GM21528 (cell line): Measurements from ENCODE around the gene SH3GLB1.

Experiments used
- ATAC-seq: cut with Tn5 transposase; IDR thresholded peaks from one replicate; pipeline ENCODE4 v1.9.1; 2021; ENCODE audit warnings: mild to moderate bottlenecking, moderate library complexity; ENCODE audit not compliant: unreplicated experiment, low FRiP score

SH3GLB1 gene

DNA sequence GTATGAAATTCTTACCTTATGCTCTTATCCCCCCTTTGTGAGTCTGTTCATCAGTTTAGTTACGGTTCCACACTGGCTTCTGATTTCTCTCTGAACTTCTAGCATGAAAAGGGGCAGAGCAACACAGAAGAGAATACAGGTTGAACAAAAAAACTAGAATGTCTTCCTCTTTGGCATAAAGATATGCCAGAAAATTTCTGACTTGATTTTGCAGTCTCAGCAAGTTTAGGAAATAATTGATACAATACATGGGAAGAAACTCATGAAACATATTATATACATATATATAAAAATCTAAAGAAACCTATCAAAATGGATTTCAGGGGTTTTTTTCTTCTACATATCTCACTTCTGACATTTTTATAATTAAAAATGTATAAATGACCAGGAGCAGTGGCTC, 27.0 kb downstream of the SH3GLB1 start:
- ATAC-seq = no peak

DNA sequence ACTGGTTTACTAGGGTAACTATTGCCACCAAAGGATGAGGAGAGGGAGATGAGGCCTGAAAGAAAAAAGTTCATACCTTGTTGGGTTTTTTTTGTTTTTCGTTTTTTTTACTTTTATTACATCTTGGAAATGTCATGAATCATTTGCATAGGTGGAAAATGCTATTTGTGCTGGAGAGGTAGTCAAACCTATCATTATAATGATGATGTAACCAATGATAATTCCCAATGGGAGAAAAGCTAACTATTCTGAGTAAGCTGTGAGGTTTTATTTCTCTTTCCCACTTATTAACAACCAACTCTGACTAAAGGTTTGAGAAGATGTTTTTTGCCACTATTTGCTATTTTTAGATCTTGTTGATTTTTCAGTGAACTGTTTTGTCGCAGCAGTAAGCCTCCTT, 29.0 kb downstream of the SH3GLB1 start:
- ATAC-seq = no peak

DNA sequence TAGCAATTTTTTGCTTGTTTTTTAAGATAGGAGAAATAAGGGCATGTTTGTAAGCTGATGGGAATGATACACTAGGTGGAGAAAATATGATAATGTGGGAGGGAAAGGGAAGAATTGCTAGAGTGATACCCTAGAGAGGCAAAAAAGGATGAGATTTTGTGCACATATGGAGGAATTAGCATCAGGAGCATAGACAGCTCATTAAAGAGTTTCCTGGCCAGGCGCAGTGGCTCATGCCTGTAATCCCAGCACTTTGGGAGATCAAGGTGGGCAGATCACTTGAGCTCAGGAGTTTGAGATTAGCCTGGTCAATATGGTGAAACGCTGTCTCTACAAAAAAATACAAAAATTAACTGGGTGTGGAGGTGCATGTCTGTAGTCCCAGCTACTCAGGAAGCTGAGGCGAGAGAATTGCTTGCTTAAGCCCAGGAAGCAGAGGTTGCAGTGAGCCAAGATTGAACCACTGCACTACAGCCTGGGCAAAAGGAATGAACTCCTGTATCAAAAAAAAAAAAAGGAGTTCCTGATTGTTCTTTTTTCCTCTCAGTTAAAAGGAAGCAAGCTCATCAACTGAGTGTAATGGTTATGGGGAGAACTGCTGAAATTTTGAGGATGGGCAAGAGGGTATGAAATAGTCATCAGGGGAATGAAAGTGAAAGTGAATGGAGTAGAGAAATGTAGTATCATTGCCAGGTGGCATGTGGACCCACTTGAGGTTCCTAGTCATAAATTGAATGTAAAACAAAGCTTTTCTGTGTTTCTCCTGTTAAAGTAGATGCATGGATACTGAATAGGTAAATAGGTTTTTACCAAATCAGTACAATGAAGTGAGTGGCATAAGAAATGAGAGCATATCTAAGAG, 35.5 kb downstream of the SH3GLB1 start:
- ATAC-seq = peak; percentile 72

DNA sequence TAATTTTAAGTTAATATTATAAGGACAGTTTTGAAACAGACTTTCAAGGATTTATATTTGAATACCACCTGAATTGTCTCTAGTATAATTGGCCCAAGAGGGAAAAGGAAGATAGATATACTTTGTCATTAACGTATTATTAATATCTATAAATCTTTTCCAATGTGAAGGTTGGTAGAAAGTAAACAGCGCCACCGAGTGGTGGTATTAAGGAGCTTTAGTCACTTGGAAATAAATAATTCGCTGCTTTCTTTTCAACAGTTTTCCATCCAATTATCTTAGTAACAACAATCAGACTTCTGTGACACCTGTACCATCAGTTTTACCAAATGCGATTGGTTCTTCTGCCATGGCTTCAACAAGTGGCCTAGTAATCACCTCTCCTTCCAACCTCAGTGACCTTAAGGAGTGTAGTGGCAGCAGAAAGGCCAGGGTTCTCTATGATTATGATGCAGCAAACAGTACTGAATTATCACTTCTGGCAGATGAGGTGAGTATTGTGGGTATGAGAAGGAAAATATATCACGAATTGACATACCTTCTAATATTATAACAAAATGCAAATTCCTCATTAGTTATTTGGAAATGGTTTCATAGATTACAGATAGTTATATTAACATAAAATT, 37.7 kb downstream of the SH3GLB1 start:
- no peak for ATAC-seq

DNA sequence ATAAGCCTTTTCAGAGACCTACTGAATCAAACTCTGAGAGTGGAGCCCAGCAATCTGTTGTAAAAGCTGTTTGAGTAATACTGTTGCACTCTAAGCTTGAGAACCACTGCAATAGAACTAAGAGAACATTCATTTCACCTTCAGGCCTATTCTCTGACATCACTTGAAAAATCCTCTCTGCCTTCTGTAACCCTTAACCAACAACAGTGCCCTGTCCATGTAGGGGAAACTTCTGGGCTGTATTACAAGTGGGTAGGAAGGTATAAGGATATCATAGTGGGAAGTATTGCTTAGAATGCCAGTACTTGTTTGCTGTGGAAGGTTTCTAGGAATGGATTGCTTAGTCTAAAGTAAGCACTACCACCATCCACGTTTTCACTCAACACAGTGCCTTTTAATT, 42.9 kb downstream of the SH3GLB1 start:
- ATAC-seq = no peak

DNA sequence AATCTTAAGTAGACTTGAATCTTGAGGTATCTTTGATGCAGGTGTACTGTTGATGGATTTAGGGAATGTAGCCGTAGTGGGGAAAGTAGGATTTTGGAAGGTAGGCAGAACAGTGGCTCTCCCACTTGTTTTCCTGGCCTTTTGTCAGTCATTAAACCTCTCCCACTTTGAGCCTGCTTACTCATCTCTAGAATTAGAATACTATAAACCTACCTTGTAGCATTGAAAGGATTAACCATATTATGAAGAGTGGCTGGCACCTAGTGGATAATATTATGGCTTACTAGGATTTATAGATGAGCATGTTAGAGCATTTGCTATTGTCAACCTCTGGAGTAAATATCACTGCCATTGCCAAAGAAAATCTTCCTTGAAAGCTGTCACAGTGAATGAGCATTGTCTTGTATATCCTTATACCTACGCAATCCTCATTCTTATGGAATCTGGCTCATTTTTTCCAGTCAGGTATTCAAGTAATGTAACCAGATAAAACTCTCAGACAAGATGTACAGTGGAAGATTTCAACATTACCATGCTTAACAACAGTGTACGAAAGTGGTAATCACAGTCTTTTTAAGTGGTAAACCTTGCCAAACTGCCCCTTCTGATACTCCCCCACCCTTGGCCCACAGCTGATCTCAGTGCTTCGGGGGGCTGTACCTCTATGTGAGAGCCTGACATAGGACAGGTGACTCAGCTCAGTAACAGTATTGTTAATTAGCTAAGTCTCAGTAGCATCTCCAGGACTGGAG, 44.4 kb downstream of the SH3GLB1 start:
- ATAC-seq = no peak

DNA sequence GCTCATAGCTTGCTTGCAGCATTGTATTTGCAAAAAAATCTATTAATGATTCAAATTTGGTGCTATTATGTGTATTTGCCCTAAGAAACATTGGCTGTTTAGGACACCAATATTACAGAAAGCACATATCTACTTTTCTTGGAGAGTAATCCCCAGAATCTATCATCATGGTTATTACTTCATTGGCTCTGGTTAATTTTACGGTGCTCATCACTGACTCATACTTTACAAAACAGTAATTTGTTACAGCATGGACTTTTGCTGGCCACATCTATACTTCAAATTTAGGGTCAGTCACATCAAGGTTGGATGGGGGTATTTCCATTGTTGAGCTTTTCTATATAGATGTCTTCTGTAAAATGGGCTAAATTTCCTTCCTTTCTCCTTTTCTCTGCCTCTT, 45.7 kb downstream of the SH3GLB1 start:
- ATAC-seq = no peak

DNA sequence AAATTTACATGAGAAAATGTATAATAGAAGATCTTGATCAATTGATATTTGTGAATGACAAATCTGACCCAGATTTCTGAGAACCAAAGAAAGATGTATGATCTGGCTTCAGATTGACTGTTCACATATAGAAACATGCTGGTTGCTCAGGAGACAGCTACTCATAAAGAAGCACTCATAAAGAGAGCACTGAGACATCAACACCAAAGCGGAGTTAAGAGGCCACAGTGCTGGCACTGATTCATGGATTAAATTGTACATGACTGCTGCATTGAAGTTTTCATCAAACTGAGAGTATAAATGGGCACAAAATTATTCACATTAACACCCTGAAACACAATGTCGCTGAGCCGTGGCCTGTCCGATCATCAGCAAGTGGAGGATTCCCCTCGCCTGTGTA, 46.2 kb downstream of the SH3GLB1 start:
- ATAC-seq = no peak

DNA sequence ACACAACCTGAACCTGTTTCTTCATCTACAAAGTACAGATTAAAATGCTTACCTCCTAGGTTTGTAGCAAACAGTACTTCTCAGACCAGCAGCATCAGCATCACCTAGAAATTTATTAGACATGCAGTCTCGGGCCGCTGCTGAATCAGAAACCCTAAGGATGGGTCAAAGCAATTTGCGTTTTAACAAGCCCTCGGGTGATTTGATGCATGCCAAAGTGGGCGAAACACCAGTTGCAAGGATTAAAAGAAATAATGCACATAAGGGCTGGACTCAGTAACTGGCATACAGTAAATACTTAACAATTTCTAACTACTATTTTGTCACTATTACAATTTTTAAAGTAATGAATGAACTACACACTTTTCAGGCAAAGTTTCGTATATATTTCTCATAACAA, 47.5 kb downstream of the SH3GLB1 start:
- ATAC-seq = no peak

DNA sequence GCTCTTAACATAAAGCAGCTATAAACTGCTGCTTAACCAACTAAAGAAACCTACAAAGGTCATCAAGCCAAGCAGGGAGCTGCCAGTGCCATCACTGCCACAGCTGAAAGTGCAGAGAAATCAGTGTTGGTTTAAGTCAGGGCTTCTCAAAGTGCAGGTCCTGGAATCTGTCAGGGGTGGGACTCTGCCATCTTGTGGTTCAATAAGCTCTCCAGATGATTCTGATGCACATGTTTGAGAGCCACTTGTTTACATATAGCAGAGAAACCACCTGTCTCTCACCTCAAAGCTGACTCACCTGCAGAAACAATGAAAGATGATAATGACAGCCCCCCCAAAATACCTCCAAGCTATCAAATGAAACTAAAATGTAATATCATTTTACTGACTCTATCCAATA, 49.3 kb downstream of the SH3GLB1 start:
- ATAC-seq = no peak

DNA sequence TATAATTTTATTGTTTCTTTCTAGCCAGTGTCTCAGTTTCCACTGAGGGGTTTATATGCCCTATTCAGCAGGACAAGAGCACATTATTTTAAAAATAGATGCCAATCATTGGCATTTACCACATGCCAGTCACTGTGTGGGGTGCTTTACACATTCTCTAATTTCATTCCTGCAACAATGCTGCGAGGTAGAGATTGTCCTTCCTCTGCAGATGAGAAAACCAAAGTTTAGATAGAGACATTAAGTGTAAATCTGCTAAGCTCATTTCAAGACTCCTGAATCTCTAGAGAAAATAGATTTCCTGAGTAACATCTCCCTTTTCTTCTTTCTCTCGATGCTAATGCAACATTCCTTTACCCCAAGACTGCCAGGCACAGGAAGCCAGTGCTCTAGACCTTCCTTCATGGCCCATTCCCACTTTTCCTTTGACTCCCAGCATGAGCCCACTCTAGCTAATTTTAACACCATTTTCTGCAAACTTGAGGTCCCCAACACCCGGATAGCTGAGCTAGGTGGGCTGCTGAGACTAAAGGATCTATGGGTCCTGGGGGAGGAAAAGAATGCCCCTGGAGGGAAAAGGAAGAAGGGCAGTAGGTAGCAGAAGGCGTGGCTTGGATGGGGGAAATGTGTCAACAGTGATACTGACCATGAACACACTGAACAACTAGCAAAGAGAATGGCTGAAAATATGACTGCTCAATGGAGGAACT, 50.0 kb downstream of the SH3GLB1 start:
- no peak for ATAC-seq

DNA sequence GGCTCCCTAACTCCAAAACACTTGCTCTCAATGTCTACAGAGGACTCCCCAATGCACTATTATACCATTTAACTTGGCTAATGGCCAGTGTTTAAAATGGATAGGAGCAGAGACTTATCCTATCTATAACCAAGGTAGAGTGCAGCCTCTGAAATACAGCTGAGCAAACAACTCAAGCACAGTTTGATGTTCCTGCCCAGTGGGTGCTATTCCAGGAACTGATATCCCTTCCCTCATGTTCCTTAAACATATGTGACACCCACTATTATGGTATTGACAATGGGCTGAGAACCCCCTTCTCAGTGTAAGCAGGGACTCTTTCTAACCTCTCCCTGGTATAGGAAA, 51.7 kb downstream of the SH3GLB1 start:
- peak; percentile 6 for ATAC-seq

DNA sequence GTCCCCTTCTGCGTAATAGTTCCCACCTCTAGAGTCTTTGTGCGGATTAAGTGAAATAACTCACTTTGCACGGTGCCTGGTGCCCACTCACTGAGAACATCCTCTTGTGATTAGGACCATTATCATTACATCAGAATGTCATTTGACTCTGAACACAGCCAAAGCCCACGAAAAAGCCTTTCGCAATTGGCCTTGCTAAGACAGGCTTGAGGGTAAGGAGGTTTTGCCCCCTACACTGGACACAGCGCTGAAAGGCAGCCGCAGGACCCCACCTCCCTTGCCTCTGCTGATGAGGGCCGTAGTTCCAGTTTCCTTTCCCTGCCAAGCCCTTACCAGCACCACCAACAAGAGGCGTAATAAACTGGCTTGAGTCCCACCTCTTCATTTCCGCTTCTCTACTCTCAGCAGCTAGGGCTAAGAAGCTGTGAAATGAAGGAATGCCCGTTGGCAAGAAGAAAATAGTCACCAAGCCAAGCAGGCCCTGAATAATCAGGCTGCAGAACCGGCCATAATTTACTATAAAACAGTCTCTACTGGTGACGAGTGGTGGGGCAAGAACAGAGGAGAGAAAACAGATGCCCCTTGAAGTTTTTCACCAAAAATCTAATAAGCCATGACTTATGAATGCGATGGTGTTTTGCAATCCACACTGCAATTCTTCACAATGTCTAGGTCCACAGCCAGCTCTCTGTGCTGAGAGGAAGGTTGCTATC, 53.1 kb downstream of the SH3GLB1 start:
- no peak for ATAC-seq

DNA sequence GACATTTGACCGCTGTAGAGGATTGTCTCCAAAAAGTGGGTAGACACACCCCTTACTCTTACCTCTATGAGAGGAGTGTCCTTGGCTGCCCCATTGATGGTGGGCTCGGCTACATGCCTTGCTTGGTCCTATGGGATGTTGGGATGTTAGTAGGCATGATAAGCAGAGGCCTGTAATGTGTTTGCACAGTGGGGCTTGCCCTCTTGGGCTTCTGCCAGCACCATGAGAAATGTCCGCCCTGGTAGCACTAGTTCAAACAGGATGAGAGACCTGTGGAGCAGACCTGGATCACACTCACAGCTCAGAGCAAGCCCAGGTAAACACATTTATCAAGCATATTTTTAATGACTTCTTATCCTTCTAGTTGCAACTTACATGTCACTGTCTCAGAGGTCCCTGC, 54.2 kb downstream of the SH3GLB1 start:
- no peak for ATAC-seq

DNA sequence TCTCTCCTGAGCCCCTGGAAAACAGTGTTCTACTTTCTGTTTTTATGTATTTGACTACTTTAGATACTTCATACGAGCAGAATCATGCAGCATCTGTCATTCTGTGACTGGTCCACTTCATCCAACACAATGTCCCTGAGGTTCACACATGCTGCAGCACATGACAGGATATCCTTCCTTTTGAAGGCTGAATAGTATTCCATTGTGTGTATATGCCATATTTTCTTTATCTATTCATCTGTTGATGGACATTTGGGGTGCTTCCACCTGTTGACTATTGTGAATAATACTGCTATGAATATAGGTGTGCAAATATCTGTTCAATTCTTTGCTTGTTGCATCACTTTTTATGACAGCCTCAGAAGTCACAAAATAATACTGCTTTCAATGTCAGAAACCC, 55.8 kb downstream of the SH3GLB1 start:
- no peak for ATAC-seq

DNA sequence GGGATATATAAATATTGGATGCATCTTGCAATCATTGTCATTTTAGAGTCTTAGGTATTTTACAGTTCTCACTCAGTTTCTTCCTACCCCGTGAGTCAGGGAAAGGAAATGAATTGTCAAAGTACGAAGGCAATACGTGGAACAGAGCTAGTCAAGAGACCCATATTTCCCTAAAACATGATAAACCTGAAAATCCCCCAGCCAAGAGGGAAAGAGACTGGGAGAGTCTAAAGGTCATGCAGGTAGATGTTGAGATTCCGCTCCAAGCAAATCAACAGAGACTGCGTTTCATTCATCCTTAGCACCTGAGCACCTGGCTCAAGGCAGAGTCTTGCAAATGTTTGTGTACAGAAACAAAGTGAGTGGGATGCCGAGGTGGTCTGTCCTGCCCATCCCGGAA, 58.0 kb downstream of the SH3GLB1 start:
- no peak for ATAC-seq

DNA sequence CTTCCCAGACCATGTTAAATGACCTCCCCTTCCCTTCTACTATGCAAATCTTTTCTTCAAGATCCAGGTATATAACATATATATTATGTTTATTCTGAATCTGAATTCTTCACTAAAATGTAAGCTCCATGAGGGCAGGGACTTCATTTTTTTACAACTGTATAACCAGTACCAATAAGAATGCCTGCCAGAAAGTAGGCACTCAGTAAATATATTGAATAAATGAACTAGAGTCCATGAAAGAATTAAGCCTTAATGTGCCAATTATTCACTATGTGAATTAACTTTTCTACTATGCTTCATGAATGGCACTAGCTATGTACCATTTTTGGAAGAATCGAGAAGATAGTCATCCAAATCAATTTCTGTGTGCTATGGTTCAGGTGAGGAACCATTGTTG, 60.1 kb downstream of the SH3GLB1 start:
- ATAC-seq = no peak

DNA sequence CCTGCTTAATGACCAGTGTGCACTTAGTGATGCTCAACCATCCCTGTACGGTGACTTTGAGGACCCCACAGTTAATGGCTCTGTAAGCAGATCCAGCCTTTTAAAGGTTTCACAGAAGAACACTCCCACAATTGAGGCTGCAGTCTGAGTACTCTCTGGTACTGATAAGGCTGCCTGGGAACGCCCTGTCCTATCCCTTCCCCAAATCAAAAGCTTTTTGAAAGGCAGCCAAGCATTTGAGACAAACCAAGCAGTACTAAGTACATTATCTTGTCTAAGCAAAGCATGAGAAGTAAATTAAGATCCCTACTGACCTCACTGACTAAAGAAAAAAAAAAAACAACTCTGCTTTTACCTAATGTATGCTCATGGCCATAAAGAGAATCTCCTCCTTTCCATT, 60.7 kb downstream of the SH3GLB1 start:
- ATAC-seq = no peak

DNA sequence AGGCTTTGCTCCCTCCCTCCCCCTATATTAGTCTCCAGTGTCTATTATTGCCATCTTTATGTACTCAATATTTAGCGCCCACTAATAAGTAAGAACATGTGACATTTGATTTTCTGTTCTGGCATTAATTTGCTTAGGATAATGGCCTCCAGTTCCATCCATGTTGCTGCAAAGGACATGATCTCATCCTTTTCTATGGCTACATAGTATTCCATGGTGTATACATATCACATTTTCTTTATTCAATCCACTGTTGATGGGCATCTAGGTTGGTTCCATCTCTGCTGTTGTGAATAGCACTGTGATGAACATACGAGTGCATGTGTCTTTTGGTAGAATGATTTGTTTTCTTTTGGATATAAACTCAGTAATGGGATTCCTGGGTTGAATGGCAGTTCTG, 61.3 kb downstream of the SH3GLB1 start:
- no peak for ATAC-seq

DNA sequence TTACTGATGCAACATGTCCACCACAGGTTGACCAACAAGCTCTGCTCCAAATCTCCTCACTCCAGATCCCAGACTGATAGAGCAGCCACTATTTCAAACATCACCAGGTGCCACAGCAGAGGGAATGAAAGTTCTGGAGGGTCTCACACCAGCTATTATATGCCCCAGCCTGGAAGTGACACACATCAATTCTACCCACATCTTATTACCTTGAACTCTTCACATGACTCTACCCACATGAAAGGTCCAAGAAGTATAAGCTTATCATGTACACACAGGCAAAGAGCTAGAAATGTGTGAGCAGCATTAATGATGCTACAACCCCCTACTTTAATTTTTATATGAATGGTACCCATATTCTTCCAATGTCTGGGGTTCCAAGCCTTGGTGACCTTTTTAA, 64.2 kb downstream of the SH3GLB1 start:
- ATAC-seq = no peak
